ENCODE results near the gene FANCB. TPM values are rescaled to one million over a fixed set of nuclear protein-coding genes. Genes with fewer than 3 reads are reported as not detected.

FANCB gene
- total and polyA plus RNA-seq, 9 of the 15 experiments (the other 6 are each of a cell fraction or from before 2014, with no cell fraction given) = 6.5 to 21.3 (median 14.6) TPM

GRCh38 chrX:14872851-14873675 lies at the start of gene FANCB, which contains the start of gene MOSPD2 (continued):
- TF ChIP-seq ZBTB9 (CRISPR knock-in tag; IDR thresholded peaks at IDR 0.05) = no peak
- TF ChIP-seq E2F4 (CRISPR knock-in tag; IDR thresholded peaks at IDR 0.05; ENCODE audit: low read depth) = peak; percentile 97
- TF ChIP-seq MGA (IDR thresholded peaks at IDR 0.05) = peak; percentile 88
- no peak for TF ChIP-seq CTCF (IDR thresholded peaks at IDR 0.05 in 2 of 3, conservative IDR thresholded peaks at IDR 0.05 in 1 of 3; ENCODE audit: insufficient read depth in 2 of 3, low read depth in 1 of 3, low read length in 3 of 3)
- TF ChIP-seq EGR1 (conservative IDR thresholded peaks at IDR 0.05) = peak; percentile 95
- TF ChIP-seq BRF2 (IDR thresholded peaks at IDR 0.05; ENCODE audit: borderline replicate concordance, insufficient read depth, insufficient read length) = no peak
- TF ChIP-seq RB1 (IDR thresholded peaks at IDR 0.05; ENCODE audit: low read depth) = peak; percentile 29
- TF ChIP-seq ATF1 (CRISPR knock-in tag; IDR thresholded peaks at IDR 0.05) = peak; percentile 55
- TF ChIP-seq ATF1 (tag; IDR thresholded peaks at IDR 0.05) = peak; percentile 82

Measured in K562 (cell line).